ENCODE results near the gene PPP6R1. TPM values are rescaled to one million over a fixed set of nuclear protein-coding genes. Genes with fewer than 3 reads are reported as not detected.
"Not testable (repeated sequence)": the region's sequence is repeated elsewhere in the genome, so short reads cannot be mapped to it uniquely, and the experiment has no call there.

The PPP6R1 gene
- total RNA-seq, 4 donors from 2014 or later, result 27.8 to 43.6 (median 35.5) TPM

DNA sequence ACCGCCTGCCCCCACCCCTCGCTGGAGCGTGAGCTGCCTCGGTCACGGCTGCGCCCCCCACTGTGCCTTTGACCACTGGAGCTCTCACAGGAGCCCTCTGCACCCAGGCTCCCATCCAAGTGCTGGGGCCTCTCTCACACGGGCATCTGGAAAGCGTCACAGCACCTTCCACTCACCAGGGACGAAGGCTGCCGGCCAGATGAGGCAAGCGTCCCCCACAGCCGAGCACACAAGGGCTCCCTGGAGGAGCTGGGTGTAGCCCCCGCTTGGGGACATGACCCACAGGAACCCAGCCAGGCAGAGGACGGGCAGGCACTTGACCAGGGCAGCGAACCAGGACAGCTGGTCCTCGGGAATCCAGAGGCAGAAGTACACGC is 30.8 kb downstream of the PPP6R1 start:
- TF ChIP-seq, protein P1, sequence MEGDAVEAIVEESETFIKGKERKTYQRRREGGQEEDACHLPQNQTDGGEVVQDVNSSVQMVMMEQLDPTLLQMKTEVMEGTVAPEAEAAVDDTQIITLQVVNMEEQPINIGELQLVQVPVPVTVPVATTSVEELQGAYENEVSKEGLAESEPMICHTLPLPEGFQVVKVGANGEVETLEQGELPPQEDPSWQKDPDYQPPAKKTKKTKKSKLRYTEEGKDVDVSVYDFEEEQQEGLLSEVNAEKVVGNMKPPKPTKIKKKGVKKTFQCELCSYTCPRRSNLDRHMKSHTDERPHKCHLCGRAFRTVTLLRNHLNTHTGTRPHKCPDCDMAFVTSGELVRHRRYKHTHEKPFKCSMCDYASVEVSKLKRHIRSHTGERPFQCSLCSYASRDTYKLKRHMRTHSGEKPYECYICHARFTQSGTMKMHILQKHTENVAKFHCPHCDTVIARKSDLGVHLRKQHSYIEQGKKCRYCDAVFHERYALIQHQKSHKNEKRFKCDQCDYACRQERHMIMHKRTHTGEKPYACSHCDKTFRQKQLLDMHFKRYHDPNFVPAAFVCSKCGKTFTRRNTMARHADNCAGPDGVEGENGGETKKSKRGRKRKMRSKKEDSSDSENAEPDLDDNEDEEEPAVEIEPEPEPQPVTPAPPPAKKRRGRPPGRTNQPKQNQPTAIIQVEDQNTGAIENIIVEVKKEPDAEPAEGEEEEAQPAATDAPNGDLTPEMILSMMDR (IDR thresholded peaks at IDR 0.05), result no peak
- ATAC-seq (ENCODE audit: low FRiP score), result no peak
- no peak for DNase-seq (ENCODE audit: low spot score)

DNA sequence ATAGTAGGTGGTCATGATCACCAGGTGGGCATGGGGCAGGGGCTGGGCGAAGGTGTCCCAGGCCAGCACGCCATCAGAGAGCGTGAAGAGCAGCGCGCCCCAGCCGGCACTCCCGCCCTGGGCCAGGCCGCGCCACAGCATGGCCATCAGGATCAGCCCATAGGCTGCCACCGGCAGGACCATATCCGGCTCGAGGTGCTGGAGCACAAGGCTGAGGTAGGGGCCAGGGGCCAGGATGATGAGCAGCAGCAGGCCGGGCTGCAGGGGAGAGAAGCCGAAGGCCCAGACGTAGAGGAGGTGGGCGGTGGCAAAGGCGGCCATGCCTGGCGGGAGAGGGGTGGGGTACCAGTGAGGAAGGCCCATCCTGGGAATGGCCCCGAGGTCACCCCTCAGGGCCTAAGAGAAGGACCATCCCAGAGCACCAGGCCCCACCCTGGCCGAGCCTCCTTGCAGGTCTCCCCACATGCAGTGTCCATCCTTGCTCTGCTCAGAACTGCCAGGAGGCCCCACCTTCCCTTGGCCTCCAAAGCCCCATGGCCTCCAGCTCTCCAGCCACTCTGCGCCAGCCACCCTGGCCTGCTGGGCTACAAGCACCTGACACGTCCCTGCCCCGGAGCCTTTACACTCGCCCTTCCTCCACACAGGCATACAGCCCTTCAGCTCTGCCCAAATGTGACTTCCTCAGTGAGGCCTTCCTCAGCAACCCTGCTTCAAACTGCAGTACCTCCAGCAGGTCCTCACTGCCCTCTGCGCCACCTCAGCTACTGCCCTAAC is 31.4 kb downstream of the PPP6R1 start:
- peak; percentile 9 for ATAC-seq (ENCODE audit: low FRiP score)
- no peak for DNase-seq (ENCODE audit: low spot score)
- TF ChIP-seq, protein P1 (IDR thresholded peaks at IDR 0.05), result no peak

DNA sequence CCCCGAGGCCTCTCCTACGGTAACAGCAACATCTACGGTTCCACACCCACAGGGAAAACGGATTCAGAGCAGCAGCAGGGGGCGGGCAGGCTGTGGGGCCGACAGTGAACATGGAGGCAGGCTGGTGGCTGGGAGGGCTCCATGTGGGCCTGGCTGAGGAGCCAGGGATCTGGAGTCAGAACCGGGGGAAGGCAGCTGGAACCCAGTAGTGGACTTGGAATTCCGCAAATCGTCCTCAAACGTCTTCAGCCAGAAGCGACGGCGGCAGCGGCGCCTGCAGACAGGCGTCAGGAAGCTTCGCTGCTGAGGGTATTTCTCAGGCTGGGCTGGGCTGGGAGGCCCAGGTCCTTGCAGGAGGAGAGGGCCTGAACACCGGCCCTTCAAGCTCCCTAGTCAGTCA is 32.0 kb downstream of the PPP6R1 start:
- TF ChIP-seq, protein P1 (IDR thresholded peaks at IDR 0.05), result no peak
- DNase-seq (ENCODE audit: low spot score) (no peak), ATAC-seq (ENCODE audit: low FRiP score) (no peak)

DNA sequence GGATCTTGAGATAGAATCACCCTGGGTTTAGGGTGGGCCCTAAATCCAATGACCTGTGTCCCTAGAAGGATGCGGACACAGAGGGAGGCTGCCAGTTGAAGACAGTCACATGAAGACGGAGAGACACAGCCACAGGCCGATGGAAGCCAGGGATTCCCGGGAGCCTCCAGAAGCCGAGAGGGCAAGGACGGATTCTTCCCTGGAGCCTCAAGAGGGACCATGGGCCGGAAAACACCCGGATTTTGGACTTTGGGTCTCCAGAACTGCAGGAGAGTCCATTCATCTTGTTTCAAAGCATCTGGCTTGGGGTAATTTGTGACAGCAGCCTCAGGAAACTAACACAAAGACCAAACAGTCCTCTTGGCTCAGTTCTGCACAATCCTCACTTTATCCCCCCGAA is 32.5 kb downstream of the PPP6R1 start:
- no peak for DNase-seq (ENCODE audit: low spot score)
- ATAC-seq (ENCODE audit: low FRiP score), result no peak
- TF ChIP-seq, protein P1 (IDR thresholded peaks at IDR 0.05), result no peak

DNA sequence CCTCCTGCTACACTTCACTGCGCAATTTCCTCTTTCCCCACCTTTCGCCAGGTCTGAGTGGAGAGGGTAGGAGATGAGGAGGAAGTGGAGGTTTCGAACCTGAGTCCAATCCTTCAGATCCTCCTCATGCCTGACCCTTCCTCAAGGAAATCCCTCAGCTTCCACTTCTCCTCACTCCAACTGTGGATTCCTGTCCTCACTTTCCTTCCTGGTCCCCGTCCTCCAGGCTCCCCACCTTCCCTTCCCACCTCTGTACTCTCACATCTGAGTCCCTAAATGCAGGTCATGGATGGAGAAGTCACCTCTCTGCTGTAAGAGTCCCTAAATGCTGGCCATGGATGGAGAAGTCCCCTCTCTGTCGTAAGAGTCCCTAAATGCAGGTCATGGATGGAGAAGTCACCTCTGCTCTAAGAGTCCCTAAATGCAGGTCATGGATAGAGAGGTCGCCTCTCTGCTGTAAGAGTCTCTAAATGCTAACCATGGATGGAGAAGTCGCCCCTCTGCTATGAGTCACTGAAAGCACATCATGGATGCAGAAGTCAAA is 33.3 kb downstream of the PPP6R1 start:
- ATAC-seq (ENCODE audit: low FRiP score) (no peak), DNase-seq (ENCODE audit: low spot score) (no peak)
- TF ChIP-seq, protein P1 (IDR thresholded peaks at IDR 0.05), result no peak

DNA sequence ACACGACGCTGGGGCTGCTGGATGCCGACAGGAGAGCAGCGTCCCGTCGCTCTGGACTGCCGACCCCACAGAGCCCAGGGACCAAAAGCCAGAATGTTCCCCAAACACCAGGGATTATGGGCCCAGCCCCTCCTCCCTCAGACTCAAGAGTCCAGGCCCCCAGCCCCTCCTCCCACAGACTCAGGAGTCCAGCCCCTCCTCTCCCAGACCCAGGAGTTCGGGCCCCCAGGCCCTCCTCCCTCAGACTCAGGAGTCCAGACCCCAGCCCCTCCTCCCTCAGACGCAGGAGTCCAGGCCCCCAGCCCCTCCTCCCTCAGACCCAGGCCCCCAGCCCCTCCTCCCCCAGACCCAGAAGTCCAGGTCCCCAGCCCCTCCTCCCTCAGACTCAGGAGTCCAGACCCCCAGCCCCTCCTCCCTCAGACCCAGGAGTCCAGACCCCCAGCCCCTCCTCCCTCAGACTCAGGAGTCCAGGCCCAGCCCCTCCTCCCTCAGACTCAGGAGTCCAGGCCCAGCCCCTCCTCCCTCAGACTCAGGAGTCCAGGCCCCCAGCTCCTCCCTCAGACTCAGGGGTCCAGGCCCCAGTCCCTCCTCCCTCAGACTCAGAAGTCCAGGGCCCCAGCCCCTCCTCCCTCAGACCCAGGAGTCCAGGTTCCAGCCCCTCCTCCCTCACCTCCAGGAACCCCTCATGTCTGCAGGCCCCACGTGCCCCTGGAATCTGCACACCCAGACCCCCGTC is 34.0 kb downstream of the PPP6R1 start:
- not testable (repeated sequence) for DNase-seq (ENCODE audit: low spot score); ATAC-seq (ENCODE audit: low FRiP score)

DNA sequence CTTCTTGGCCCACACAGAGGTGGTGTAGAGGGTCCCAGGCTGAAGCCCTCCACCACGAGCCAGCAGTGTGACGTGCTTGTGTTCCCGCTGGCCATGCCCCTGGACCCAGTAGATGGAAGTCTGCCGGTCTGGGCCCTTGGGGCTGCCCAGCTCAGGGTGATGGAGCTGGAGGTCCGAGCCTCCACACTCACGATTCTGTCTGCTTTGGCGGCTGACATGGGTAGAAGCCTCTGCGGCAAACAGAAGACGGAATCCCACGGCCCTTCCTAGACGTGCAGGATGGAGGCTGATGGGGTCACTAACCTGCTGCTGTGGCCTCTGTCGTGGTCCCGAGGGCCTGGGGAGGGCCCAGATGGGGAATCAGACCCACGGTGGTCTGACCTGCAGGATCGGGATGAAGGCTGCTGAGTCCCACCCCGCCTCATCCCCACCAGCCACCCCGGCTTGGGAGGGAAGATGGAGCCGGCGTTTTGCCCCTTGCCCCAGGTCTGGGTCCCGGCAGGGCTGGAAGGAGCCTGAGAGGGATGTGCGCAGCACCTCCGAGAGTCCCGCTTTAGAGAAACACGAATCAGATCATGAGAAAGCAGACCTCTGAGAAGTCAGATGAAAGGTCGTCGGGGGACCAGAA is 34.7 kb downstream of the PPP6R1 start:
- TF ChIP-seq, protein P1 (IDR thresholded peaks at IDR 0.05), result no peak
- ATAC-seq (ENCODE audit: low FRiP score), result no peak
- DNase-seq (ENCODE audit: low spot score), result no peak
